HG02981 (cell line): Measurements from ENCODE around the gene CCK.
A peak's percentile ranks its signal among the peaks of the same experiment; 100 is the strongest.

Experiments
- ATAC-seq: cut with Tn5 transposase; IDR thresholded peaks from one replicate; pipeline ENCODE4 v1.9.1; 2021; ENCODE audit warnings: mild to moderate bottlenecking, moderate library complexity; ENCODE audit not compliant: unreplicated experiment

CCK gene

GRCh38 chr3:42269647-42270046 lies 3.7 kb upstream of the CCK start:
- no peak for ATAC-seq

- ATAC-seq, result no peak
Observed at GRCh38 chr3:42267878-42268277, 1.9 kb upstream of the CCK start.

- ATAC-seq, result no peak
Observed at GRCh38 chr3:42265059-42265991, 660 bp downstream of the CCK start.

GRCh38 chr3:42264399-42265058 lies 1.5 kb downstream of the CCK start:
- no peak for ATAC-seq

GRCh38 chr3:42263354-42264346 lies 2.3 kb downstream of the CCK start:
- ATAC-seq, result no peak

- no peak for ATAC-seq
Observed at GRCh38 chr3:42262525-42262924, 3.5 kb downstream of the CCK start.

- ATAC-seq, result no peak
Observed at GRCh38 chr3:42257007-42257406, 9.0 kb downstream of the CCK start.

- no peak for ATAC-seq
Observed at GRCh38 chr3:42256135-42256819, 9.7 kb downstream of the CCK start.

- ATAC-seq, result no peak
Observed at GRCh38 chr3:42254566-42254965, 11.4 kb downstream of the CCK start.

- ATAC-seq, result no peak
Observed at GRCh38 chr3:42250761-42251160, 15.2 kb downstream of the CCK start.

- peak; percentile 71 for ATAC-seq
Observed at GRCh38 chr3:42247576-42248027, 18.4 kb downstream of the CCK start.

- no peak for ATAC-seq
Observed at GRCh38 chr3:42246091-42246490, 19.9 kb downstream of the CCK start.

- no peak for ATAC-seq
Observed at GRCh38 chr3:42236611-42237010, 29.4 kb downstream of the CCK start.

- ATAC-seq, result no peak
Observed at GRCh38 chr3:42235532-42235931, 30.5 kb downstream of the CCK start.

GRCh38 chr3:42230860-42231259 lies 35.1 kb downstream of the CCK start:
- no peak for ATAC-seq

- no peak for ATAC-seq
Observed at GRCh38 chr3:42229942-42230688, 35.9 kb downstream of the CCK start.

GRCh38 chr3:42229266-42229941 lies 36.6 kb downstream of the CCK start:
- no peak for ATAC-seq

GRCh38 chr3:42228796-42229195 lies 37.2 kb downstream of the CCK start:
- no peak for ATAC-seq
